GM21717 (cell line): Measurements from ENCODE around the gene BHLHE41.
A peak's percentile ranks its signal among the peaks of the same experiment; 100 is the strongest.

Experiments used
- ATAC-seq: cut with Tn5 transposase; IDR thresholded peaks from one replicate; pipeline ENCODE4 v1.9.1; 2021; ENCODE audit warnings: mild to moderate bottlenecking, moderate library complexity; ENCODE audit not compliant: unreplicated experiment

The BHLHE41 gene

GRCh38 chr12:26135010-26135420 is 10.2 kb upstream of the BHLHE41 start:
- no peak for ATAC-seq

- ATAC-seq = no peak
These were observed 9.7 kb upstream of the BHLHE41 start for GRCh38 chr12:26134540-26134939.

- ATAC-seq = no peak
These were observed 8.7 kb upstream of the BHLHE41 start for GRCh38 chr12:26133521-26133920.

- no peak for ATAC-seq
These were observed 8.0 kb upstream of the BHLHE41 start for GRCh38 chr12:26132866-26133265.

GRCh38 chr12:26131936-26132335 is 7.1 kb upstream of the BHLHE41 start:
- ATAC-seq = no peak

- ATAC-seq = no peak
These were observed 5.9 kb upstream of the BHLHE41 start for GRCh38 chr12:26130728-26131127.

GRCh38 chr12:26128168-26128567 is 3.3 kb upstream of the BHLHE41 start:
- no peak for ATAC-seq

- no peak for ATAC-seq
These were observed 2.6 kb upstream of the BHLHE41 start for GRCh38 chr12:26127404-26127803.

- peak; percentile 38 for ATAC-seq
These were observed 1.8 kb upstream of the BHLHE41 start for GRCh38 chr12:26126340-26127284.

GRCh38 chr12:26125400-26126339 is 833 bp upstream of the BHLHE41 start:
- peak; percentile 43 for ATAC-seq

- no peak for ATAC-seq
These were observed 1.3 kb downstream of the BHLHE41 start for GRCh38 chr12:26123482-26123980.

- no peak for ATAC-seq
These were observed 2.0 kb downstream of the BHLHE41 start for GRCh38 chr12:26122681-26123481.

GRCh38 chr12:26122061-26122680 is 2.7 kb downstream of the BHLHE41 start:
- no peak for ATAC-seq

- no peak for ATAC-seq
These were observed 3.3 kb downstream of the BHLHE41 start for GRCh38 chr12:26121323-26122060.

- ATAC-seq = no peak
These were observed 4.1 kb downstream of the BHLHE41 start for GRCh38 chr12:26120561-26121274.

GRCh38 chr12:26119391-26119989 is 5.3 kb downstream of the BHLHE41 start:
- ATAC-seq = no peak

- no peak for ATAC-seq
These were observed 6.5 kb downstream of the BHLHE41 start for GRCh38 chr12:26118308-26118707.
